ENCODE data around the gene PLA2G2C. TPM values are rescaled to one million over a fixed set of nuclear protein-coding genes. Genes with fewer than 3 reads are reported as not detected.

PLA2G2C gene
- polyA plus RNA-seq, 3 donors from 2014 or later, result not detected

- no peaks in the 10 kb centered on the region for H3K4me1 Mint-ChIP-seq
- peaks cover 0 to 1% (median 0%) of the 10 kb centered on the region in 6 donors for H3K9me3 Mint-ChIP-seq
- H3K36me3 Mint-ChIP-seq, result no peaks in the 10 kb centered on the region
- no peak for DNase-seq
- H3K4me3 Mint-ChIP-seq, result no peak within 1 kb of the TSS
- peaks cover 3 to 6% (median 4%) of the 10 kb centered on the region in 3 donors for H3K27me3 Mint-ChIP-seq (ENCODE audit: low read depth in 3 of 3)
- H3K27ac Mint-ChIP-seq, result no peak within 1 kb of the TSS
These were observed 67.0 kb downstream of the PLA2G2C start, which contains the start of gene PLA2G2D for GRCh38 chr1:20119347-20119746. Gene PLA2G2D, minus strand, starts transcription at chr1:20119536. Its CDS starts 38 bp downstream, at chr1:20119498.

- no peaks in the 10 kb centered on the region for H3K36me3 Mint-ChIP-seq
- H3K27ac Mint-ChIP-seq, result no peak overlapping the region
- peaks cover 0 to 9% (median 1%) of the 10 kb centered on the region in 3 donors for H3K27me3 Mint-ChIP-seq (ENCODE audit: low read depth in 3 of 3)
- H3K4me3 Mint-ChIP-seq, result no peak overlapping the region
- peaks cover 0 to 1% (median 0%) of the 10 kb centered on the region in 6 donors for H3K9me3 Mint-ChIP-seq
- no peak for DNase-seq
- H3K4me1 Mint-ChIP-seq, result no peaks in the 10 kb centered on the region
These were observed 69.1 kb downstream of the PLA2G2C start for GRCh38 chr1:20117236-20117635.

- no peak for DNase-seq
- Mint-ChIP-seq H3K27me3 (ENCODE audit: low read depth in 3 of 3) (peaks cover 0 to 11% (median 6%) of the 10 kb centered on the region in 3 donors), H3K9me3 (no peaks in the 10 kb centered on the region), H3K4me1 (no peaks in the 10 kb centered on the region), H3K27ac (no peak overlapping the region), H3K36me3 (no peaks in the 10 kb centered on the region), H3K4me3 (no peak overlapping the region)
These were observed 70.4 kb downstream of the PLA2G2C start for GRCh38 chr1:20115916-20116315.

- no peak overlapping the region for H3K4me3 Mint-ChIP-seq
- no peak overlapping the region for H3K27ac Mint-ChIP-seq
- H3K36me3 Mint-ChIP-seq, result no peaks in the 10 kb centered on the region
- H3K4me1 Mint-ChIP-seq, result no peaks in the 10 kb centered on the region
- no peaks in the 10 kb centered on the region for H3K9me3 Mint-ChIP-seq
- peaks cover 0 to 11% (median 6%) of the 10 kb centered on the region in 3 donors for H3K27me3 Mint-ChIP-seq (ENCODE audit: low read depth in 3 of 3)
- no peak for DNase-seq
These were observed 70.8 kb downstream of the PLA2G2C start for GRCh38 chr1:20115479-20115878.

GRCh38 chr1:20114021-20114648, 72.2 kb downstream of the PLA2G2C start:
- Mint-ChIP-seq H3K36me3 (no peaks in the 10 kb centered on the region), H3K4me1 (no peaks in the 10 kb centered on the region), H3K4me3 (no peak overlapping the region), H3K9me3 (no peaks in the 10 kb centered on the region), H3K27me3 (ENCODE audit: low read depth in 3 of 3) (peaks cover 0 to 9% (median 6%) of the 10 kb centered on the region in 3 donors), H3K27ac (no peak overlapping the region)
- no peak for DNase-seq

Other genes starting within 250 kb of the PLA2G2C start
- not detected for gene PLA2G2A, start 206.9 kb downstream of the PLA2G2C start, polyA plus RNA-seq
- not detected for gene PLA2G5, start 116.3 kb downstream of the PLA2G2C start, polyA plus RNA-seq
- not detected for gene PLA2G2D, start 67.0 kb downstream of the PLA2G2C start, polyA plus RNA-seq
- gene PLA2G2F, start 47.2 kb downstream of the PLA2G2C start, polyA plus RNA-seq, result not detected
- gene UBXN10, start 422 bp downstream of the PLA2G2C start, polyA plus RNA-seq, result 1 to 10 TPM; 1.6 to 2.6 (median 1.7) TPM
- gene VWA5B1, start 104.4 kb upstream of the PLA2G2C start, polyA plus RNA-seq, result not detected

Data from immature natural killer cell (primary cell).